Tibial nerve (tissue), 4 donors: ENCODE results near the gene TAF4. TPM values are rescaled to one million over a fixed set of nuclear protein-coding genes. Genes with fewer than 3 reads are reported as not detected.
"Not testable (repeated sequence)": the region's sequence is repeated elsewhere in the genome, so short reads cannot be mapped to it uniquely, and the experiment has no call there.

Experiments
- DNase-seq, 2 donors: peaks; one replicate each; pipeline ENCODE4 v3.0.0-alpha.2; 2019; ENCODE audit warnings: low spot score in 2 of 2
- H3K27ac ChIP-seq, 4 donors: fragments of 200-600 bp; sonication (generic) in 3 of 4; one replicate each; pipeline ENCODE4 v1.5.1; 2017 to 2019; ENCODE audit warnings: mild to moderate bottlenecking in 1 of 4
- H3K27me3 ChIP-seq, 2 donors: fragments of 200-600 bp; sonication (generic) in 1 of 2; one replicate each; pipeline versions ENCODE4 v1.5.1 to v1.6.0; 2017 to 2019
- H3K36me3 ChIP-seq, 3 donors: fragments of 200-600 bp; sonication (generic); one replicate each; pipeline ENCODE4 v1.5.1; 2018 to 2019
- H3K4me1 ChIP-seq, 4 donors: fragments of 200-600 bp; sonication (generic) in 3 of 4; one replicate each; pipeline ENCODE4 v1.5.1; 2017 to 2019
- H3K4me3 ChIP-seq, 4 donors: fragments of 200-600 bp; sonication (generic) in 3 of 4; one replicate each; pipeline ENCODE4 v1.5.1; 2017 to 2019; ENCODE audit warnings: mild to moderate bottlenecking in 1 of 4, moderate library complexity in 1 of 4
- H3K9me3 ChIP-seq, 4 donors: fragments of 200-600 bp; sonication (generic) in 3 of 4; one replicate each; pipeline ENCODE4 v1.5.1; 2017 to 2019
- CTCF ChIP-seq, 5 experiments: fragments of 200-600 bp in 3 of 5; fragments of 450-650 bp in 2 of 5; sonication (generic) in 3 of 5; IDR thresholded peaks; one replicate each; pipeline ENCODE4 v1.5.1; 2016 to 2019; ENCODE audit warnings: antibody characterized with exemption in 5 of 5, mild to moderate bottlenecking in 3 of 5, moderate library complexity in 2 of 5
- EP300 ChIP-seq, 2 donors: sonication (generic); formaldehyde crosslinking; IDR thresholded peaks; one replicate each; pipeline ENCODE4 v1.6.1; 2017; ENCODE audit warnings: antibody characterized with exemption in 2 of 2, mild to moderate bottlenecking in 1 of 2
- POLR2A ChIP-seq, 2 donors: fragments of 450-650 bp; IDR thresholded peaks; one replicate each; pipeline ENCODE4 v1.6.1; 2017; ENCODE audit warnings: antibody characterized with exemption in 2 of 2, mild to moderate bottlenecking in 2 of 2, moderate library complexity in 2 of 2
- WGBS, 2 donors: methylation state at CpG; one replicate each; pipeline ENCODE4 v1.1.5; 2018; 5-methylcytosine and 5-hydroxymethylcytosine counted together
- total RNA-seq, 4 donors: library from RNA; depleted of rRNA; stranded (reverse); fragments of >200 nt; gene quantifications; one replicate each; pipeline ENCODE4 v1.1.0, GENCODE V29; 2016

Gene TAF4
- total RNA-seq, 4 donors from 2014 or later: 11.2 to 50.4 (median 14.8) TPM

DNA sequence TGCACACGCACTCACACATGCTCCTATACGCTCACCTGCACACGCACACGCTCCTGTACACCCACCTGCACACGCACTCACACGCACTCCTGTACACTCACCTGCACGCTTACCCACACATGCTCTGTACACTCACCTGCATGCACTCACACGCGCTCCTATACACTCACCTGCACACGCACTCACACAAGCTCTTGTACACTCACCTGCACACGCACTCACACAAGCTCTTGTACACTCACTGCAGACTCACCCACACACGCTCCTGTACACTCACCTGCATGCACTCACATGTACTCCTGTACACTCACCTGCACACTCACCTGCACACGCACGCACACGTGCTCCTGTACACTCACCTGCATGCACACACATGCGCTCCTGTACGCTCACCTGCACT is 22.0 kb upstream of the TAF4 start:
- no peak for DNase-seq
- H3K9me3 ChIP-seq: peaks cover 0 to 6% (median 0%) of the 10 kb centered on the region in 4 donors
- TF ChIP-seq EP300 (IDR thresholded peaks at IDR 0.05): no peak
- no peak for TF ChIP-seq CTCF (IDR thresholded peaks at IDR 0.05)
- TF ChIP-seq POLR2A (IDR thresholded peaks at IDR 0.05): no peak
- 92 to 95% methylated on average over 17 of the region's 17 CpGs for WGBS, 2 donors
- peaks cover 0 to 12% of the 10 kb centered on the region in 2 donors for H3K27me3 ChIP-seq
- H3K27ac ChIP-seq: no peak overlapping the region
- H3K36me3 ChIP-seq: no peaks in the 10 kb centered on the region
- H3K4me3 ChIP-seq: no peak overlapping the region
- H3K4me1 ChIP-seq: no peaks in the 10 kb centered on the region

GRCh38 chr20:62087227-62087626 is 21.5 kb upstream of the TAF4 start:
- peaks cover 0 to 10% of the 10 kb centered on the region in 2 donors for H3K27me3 ChIP-seq
- WGBS, 2 donors: 32 to 70% methylated on average over 8 to 10 of the region's 11 CpGs
- H3K4me3 ChIP-seq: no peak overlapping the region
- H3K27ac ChIP-seq: no peak overlapping the region
- TF ChIP-seq EP300 (IDR thresholded peaks at IDR 0.05): no peak
- no peaks in the 10 kb centered on the region for H3K36me3 ChIP-seq
- peaks cover 0 to 6% (median 0%) of the 10 kb centered on the region in 4 donors for H3K9me3 ChIP-seq
- no peaks in the 10 kb centered on the region for H3K4me1 ChIP-seq
- DNase-seq: no peak

DNA sequence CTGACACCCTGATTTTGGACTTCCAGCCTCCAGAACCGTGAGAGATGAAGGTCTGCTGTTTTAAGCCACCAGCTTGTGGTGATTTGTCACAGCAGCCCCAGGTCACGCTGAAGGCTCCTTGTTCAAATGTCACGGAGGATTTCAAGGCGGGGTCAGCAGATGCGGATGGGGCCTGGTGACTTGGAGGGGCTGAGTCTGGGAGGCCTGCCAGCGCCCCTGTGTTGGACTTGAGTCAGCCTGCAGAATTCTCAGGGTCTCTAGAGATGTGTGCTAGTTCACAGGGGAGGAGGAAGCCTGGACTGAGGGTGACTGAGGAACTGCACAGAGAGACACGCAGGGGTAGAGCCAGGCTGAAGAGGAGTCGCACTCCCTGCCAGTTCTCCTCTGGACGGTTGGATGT is 19.5 kb upstream of the TAF4 start:
- TF ChIP-seq EP300 (IDR thresholded peaks at IDR 0.05) (no peak), CTCF (IDR thresholded peaks at IDR 0.05) (no peak), POLR2A (IDR thresholded peaks at IDR 0.05) (no peak)
- no peaks in the 10 kb centered on the region for H3K36me3 ChIP-seq
- peaks cover 0 to 10% of the 10 kb centered on the region in 2 donors for H3K27me3 ChIP-seq
- no peak overlapping the region for H3K27ac ChIP-seq
- 69 to 83% methylated on average over 7 to 9 of the region's 9 CpGs for WGBS, 2 donors
- no peaks in the 10 kb centered on the region for H3K9me3 ChIP-seq
- no peaks in the 10 kb centered on the region for H3K4me1 ChIP-seq
- no peak for DNase-seq
- no peak overlapping the region for H3K4me3 ChIP-seq

DNA sequence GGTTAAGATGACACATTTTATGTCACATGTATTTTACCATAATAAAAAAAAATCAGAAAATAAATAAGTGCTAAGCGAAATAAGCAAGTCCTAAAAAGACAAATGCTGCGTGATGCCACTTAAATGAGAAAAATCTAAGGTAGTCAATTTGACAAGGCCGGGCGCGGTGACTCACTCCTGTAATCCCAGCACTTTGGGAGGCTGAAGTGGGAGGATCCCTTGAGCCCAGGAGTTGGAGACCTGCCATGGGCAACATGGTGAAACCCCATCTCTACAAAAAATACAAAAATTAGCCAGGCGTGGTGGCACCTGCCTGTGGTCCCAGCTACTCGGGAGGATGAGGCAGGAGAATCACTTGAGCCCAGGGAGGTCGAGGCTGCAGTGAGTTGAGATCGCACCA is 18.5 kb upstream of the TAF4 start:
- not testable (repeated sequence) for H3K27ac ChIP-seq, H3K4me1 ChIP-seq, H3K4me3 ChIP-seq, H3K36me3 ChIP-seq, H3K27me3 ChIP-seq, H3K9me3 ChIP-seq, DNase-seq
- 91 to 93% methylated on average over 9 of the region's 9 CpGs for WGBS, 2 donors

- Histone ChIP-seq H3K4me1 (no peaks in the 10 kb centered on the region), H3K27ac (no peak overlapping the region), H3K27me3 (peaks cover 0 to 10% of the 10 kb centered on the region in 2 donors), H3K36me3 (no peaks in the 10 kb centered on the region), H3K4me3 (no peak overlapping the region), H3K9me3 (peaks cover 0 to 13% (median 0%) of the 10 kb centered on the region in 4 donors)
- WGBS, 2 donors: 71 to 75% methylated on average over 5 of the region's 5 CpGs
- TF ChIP-seq CTCF (IDR thresholded peaks at IDR 0.05) (no peak), POLR2A (IDR thresholded peaks at IDR 0.05) (no peak), EP300 (IDR thresholded peaks at IDR 0.05) (no peak)
- no peak for DNase-seq
These were observed 17.6 kb upstream of the TAF4 start for GRCh38 chr20:62083312-62083711.

DNA sequence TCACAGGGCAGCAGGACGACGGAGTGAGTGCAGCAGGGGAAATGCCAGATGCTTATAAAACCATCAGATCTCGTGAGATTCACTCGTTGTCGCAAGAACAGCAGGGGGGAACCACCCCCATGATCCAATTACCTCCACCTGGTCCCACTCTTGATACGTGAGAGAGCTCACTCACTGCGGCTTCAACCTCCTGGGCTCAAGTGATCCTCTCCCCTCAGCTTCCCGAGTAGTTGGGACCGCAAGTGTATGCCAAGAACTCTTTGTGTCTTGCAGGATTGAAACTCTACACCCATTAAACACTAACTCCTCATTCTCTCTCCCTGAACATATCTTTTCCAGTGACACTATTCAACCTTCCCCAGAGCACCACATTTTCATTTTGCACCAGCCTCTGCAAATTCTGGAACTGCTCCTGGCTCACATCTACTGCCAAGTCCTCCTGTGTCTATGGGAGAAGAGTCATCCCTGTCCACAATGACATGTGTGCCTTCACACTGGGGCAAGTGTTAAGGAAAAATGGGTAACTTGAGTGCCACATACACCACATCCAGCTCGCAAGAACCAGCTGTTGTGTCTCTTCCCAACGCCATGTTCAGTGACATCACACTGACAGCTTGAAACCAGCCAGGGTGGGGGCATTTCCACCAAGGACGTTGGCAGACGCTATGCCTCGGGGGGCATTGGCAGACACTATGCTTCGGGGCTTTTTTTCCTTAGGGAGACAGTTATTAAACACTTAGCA is 14.7 kb upstream of the TAF4 start:
- H3K4me1 ChIP-seq: no peaks in the 10 kb centered on the region
- peaks cover 0 to 4% of the 10 kb centered on the region in 2 donors for H3K27me3 ChIP-seq
- WGBS, 2 donors: 61 to 67% methylated on average over 15 of the region's 15 CpGs
- DNase-seq: no peak
- H3K4me3 ChIP-seq: no peak overlapping the region
- H3K27ac ChIP-seq: no peak overlapping the region
- H3K36me3 ChIP-seq: no peaks in the 10 kb centered on the region
- TF ChIP-seq EP300 (IDR thresholded peaks at IDR 0.05) (no peak), POLR2A (IDR thresholded peaks at IDR 0.05) (no peak), CTCF (IDR thresholded peaks at IDR 0.05) (no peak)
- H3K9me3 ChIP-seq: peaks cover 0 to 40% (median 5%) of the 10 kb centered on the region in 4 donors
